A549 (cell line): ENCODE measurements around the gene COASY. TPM values are rescaled to one million over a fixed set of nuclear protein-coding genes. Genes with fewer than 3 reads are reported as not detected.

Source experiments
- ATAC-seq, 2 experiments: fragments of 200-7000 bp in 1 of 2; fragments of >200 bp in 1 of 2; cut with Nextera tagmentation in 1 of 2; cut with Tn5 transposase in 1 of 2; 3 replicates each; pipeline versions ENCODE4 v1.8.0 to v1.9.1; 2018 to 2020; ENCODE audit warnings: mild to moderate bottlenecking in 1 of 2, moderate library complexity in 1 of 2
- CTCF ChIA-PET: fragments of 300-600 bp; sonication (Branson Sonifier 250); formaldehyde crosslinking; extraction: SDS; loops from one replicate; lab custom pipeline; 2021; ENCODE audit warnings: antibody characterized with exemption, inconsistent platforms; lab: Yijun Ruan, JAX
- POLR2A ChIA-PET: fragments of 350-600 bp; formaldehyde crosslinking; extraction: SDS; loops from one replicate; lab custom pipeline; 2021; ENCODE audit warnings: antibody characterized with exemption, inconsistent platforms; lab: Yijun Ruan, JAX
- DNase-seq, 2 experiments: peaks; one replicate each; pipeline versions ENCODE4 v3.0.0 to v3.0.0-alpha.2; 2011 to 2016; ENCODE audit warnings: low read depth in 1 of 2, low spot score in 1 of 2
- FAIRE-seq: peaks from 2 replicates; lab custom pipeline; 2011; peaks lifted over from hg19 to GRCh38; lab: Jason Lieb, UNC
- H3K27ac ChIP-seq, 2 experiments: fragments of >200 bp; sonication (Bioruptor Twin); formaldehyde crosslinking; 3 replicates each; pipeline ENCODE4 v1.5.1; 2016 to 2017
- H3K4me1 ChIP-seq: fragments of >200 bp; sonication (Bioruptor Twin); formaldehyde crosslinking; 3 replicates; pipeline ENCODE4 v1.6.1; 2016
- H3K4me2 ChIP-seq: fragments of >200 bp; sonication (Bioruptor Twin); formaldehyde crosslinking; 3 replicates; pipeline ENCODE4 v1.6.1; 2016
- H3K4me3 ChIP-seq: fragments of >200 bp; sonication (Bioruptor Twin); formaldehyde crosslinking; 3 replicates; pipeline ENCODE4 v1.5.1; 2016
- H3K9me3 ChIP-seq: fragments of >200 bp; sonication (Bioruptor Twin); formaldehyde crosslinking; 3 replicates; pipeline ENCODE4 v1.6.1; 2016
- E2F6 ChIP-seq: IDR thresholded peaks from 2 replicates; pipeline ENCODE4 v1.6.1; 2012; ENCODE audit warnings: low read depth, borderline replicate concordance
- EP300 ChIP-seq, 2 experiments: fragments of >200 bp; sonication (Bioruptor Twin); formaldehyde crosslinking; IDR thresholded peaks; 2 replicates in 1 of 2; 3 replicates in 1 of 2; pipeline ENCODE4 v1.6.1; 2016 to 2017
- HOXB5 ChIP-seq: fragments of 250-450 bp; sonication (Bioruptor Pico); IDR thresholded peaks from 2 replicates; pipeline ENCODE4 v1.5.0; 2020; ENCODE audit warnings: mild to moderate bottlenecking, moderate library complexity
- JUN ChIP-seq, 2 experiments: fragments of >200 bp; sonication (Bioruptor Twin); formaldehyde crosslinking; IDR thresholded peaks; 2 replicates in 1 of 2; 3 replicates in 1 of 2; pipeline ENCODE4 v1.6.1; 2016 to 2017
- KDM1A ChIP-seq: fragments of 200-600 bp; sonication (generic); IDR thresholded peaks from 2 replicates; pipeline ENCODE4 v1.6.1; 2016; ENCODE audit warnings: low read depth, mild to moderate bottlenecking
- MAX ChIP-seq: IDR thresholded peaks from 2 replicates; pipeline ENCODE4 v1.6.1; 2012
- PBX3 ChIP-seq: IDR thresholded peaks from 2 replicates; pipeline ENCODE4 v1.6.1; 2012
- PHF8 ChIP-seq: fragments of 200-600 bp; sonication (generic); IDR thresholded peaks from 2 replicates; pipeline ENCODE4 v1.6.1; 2016; ENCODE audit warnings: low read depth, mild to moderate bottlenecking, antibody characterized with exemption, moderate library complexity, borderline replicate concordance
- POLR2A ChIP-seq: IDR thresholded peaks from 2 replicates; pipeline ENCODE4 v1.6.1; 2012; ENCODE audit warnings: mild to moderate bottlenecking, low read length
- RAD21 ChIP-seq, 2 experiments: fragments of >200 bp in 1 of 2; sonication (Bioruptor Twin) in 1 of 2; formaldehyde crosslinking in 1 of 2; IDR thresholded peaks in 1 of 2; conservative IDR thresholded peaks in 1 of 2; 2 replicates in 1 of 2; 3 replicates in 1 of 2; pipeline ENCODE4 v1.6.1; 2012 to 2018; ENCODE audit warnings: inconsistent platforms in 1 of 2
- RARB ChIP-seq: fragments of 250-450 bp; sonication (Bioruptor Pico); IDR thresholded peaks from 2 replicates; pipeline ENCODE4 v1.8.0; 2021; ENCODE audit warnings: mild to moderate bottlenecking, moderate library complexity
- RCOR1 ChIP-seq: fragments of 150-350 bp; IDR thresholded peaks from 2 replicates; pipeline ENCODE4 v1.6.1; 2014; ENCODE audit warnings: antibody characterized with exemption, low read length, low read depth
- TP53 ChIP-seq: fragments of 250-450 bp; sonication (Bioruptor Pico); IDR thresholded peaks from 2 replicates; pipeline ENCODE4 v1.5.0; 2021; ENCODE audit warnings: mild to moderate bottlenecking, moderate library complexity
- ZC3H11A ChIP-seq: fragments of 450-650 bp; IDR thresholded peaks from 2 replicates; pipeline ENCODE4 v1.6.1; 2014; ENCODE audit warnings: antibody characterized with exemption, mild to moderate bottlenecking
- WGBS: methylation state at CpG from one replicate; pipeline ENCODE4 v1.1.6; 2017; ENCODE audit errors: missing lambda C conversion rate; 5-methylcytosine and 5-hydroxymethylcytosine counted together
- polyA plus RNA-seq, 4 experiments: library from polyadenylated mRNA; depleted of rRNA in 3 of 4; stranded (reverse); fragments of >200 nt; fragmentation: RNase III in 1 of 4; extraction: RNeasy Plus Mini Kit Qiagen cat#74134 plus additional on column Dnase treatment in 1 of 4; gene quantifications; 2 replicates in 3 of 4; 3 replicates in 1 of 4; pipeline ENCODE4 v1.2.3, GENCODE V29; 2011 to 2017
- TF ChIP-seq, protein P1 (sequence below): fragments of >200 bp; sonication (Bioruptor Twin); formaldehyde crosslinking; IDR thresholded peaks from 3 replicates; pipeline ENCODE4 v1.5.1; 2016
- TF ChIP-seq, protein P2 (sequence below): fragments of >200 bp; sonication (Bioruptor Twin); formaldehyde crosslinking; IDR thresholded peaks from 3 replicates; pipeline ENCODE4 v1.6.1; 2016

Gene COASY
- polyA plus RNA-seq, 2 of the 4 experiments (the other 2 are of a cell fraction), result 65.4 to 112 TPM

DNA sequence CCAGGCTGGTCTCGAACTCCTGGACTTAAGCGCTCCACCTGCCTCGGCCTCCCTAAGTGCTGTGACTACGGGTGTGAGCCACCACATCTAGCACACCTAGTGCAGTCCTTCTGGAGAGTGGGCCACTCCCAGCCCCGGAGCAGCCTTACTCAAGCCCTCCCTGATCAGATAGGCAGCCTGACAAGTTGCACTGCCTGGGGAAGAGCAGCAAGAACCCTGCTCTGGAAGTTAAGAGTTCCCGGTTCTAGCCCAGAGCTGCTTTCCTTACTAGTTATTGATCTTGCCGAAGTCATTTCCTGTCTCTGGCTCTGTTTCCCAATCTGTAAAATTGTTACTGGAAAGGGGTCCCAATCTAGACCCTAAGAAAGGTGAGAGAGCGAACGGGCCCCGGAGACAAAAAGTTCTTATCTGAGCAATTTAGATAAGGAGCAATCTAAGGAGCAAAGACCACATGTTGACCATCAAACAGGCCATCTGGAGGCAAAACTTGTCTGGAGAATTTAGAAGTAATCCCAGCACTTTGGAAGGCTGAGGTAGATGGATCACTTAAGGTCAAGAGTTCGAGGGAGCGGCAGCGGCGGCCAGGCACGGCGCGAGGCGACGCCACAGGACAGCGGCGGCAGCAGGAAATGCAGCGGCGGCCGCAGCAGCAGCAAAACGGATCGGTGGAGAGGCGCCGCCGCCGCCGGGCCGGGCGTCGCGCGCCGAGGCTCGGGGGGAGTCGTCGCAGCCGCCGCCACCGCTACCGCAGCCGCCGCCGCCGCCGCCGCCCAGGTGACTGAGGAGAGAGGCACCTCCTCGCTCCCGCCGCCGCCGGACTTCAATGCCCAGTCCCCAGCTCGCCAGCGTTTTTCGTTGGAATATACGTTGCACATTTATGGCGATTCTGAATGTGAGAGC lies 30.2 kb upstream of the COASY start:
- WGBS, result 13% methylated on average over 60 of the region's 60 CpGs
- ChIA-PET CTCF (interaction anchor here (0.8 to 11.5 kb wide), 17 partner anchors 9 to 595 kb away, joined by 3 to 231 read pairs (median 4); no protein-coding TSS in a partner anchor), POLR2A (interaction anchor here (0.6 to 1.2 kb wide), 3 partner anchors 109 to 254 kb away, joined by 4 to 6 read pairs (median 6); partner anchors contain the start of genes CAVIN1 and STAT5A)
- ATAC-seq, result peak; percentile 45 to 55
- TF ChIP-seq PBX3, result no peak
- no peak for TF ChIP-seq RCOR1
- peak; percentile 33 to 52 for TF ChIP-seq RAD21 (conservative IDR thresholded peaks at IDR 0.05 in 1 of 2, IDR thresholded peaks at IDR 0.05 in 1 of 2)
- peak in 1 of 2 experiments; percentile 82; a peak in 3 of 5 replicates for TF ChIP-seq JUN (IDR thresholded peaks at IDR 0.05)
- TF ChIP-seq, protein P1, sequence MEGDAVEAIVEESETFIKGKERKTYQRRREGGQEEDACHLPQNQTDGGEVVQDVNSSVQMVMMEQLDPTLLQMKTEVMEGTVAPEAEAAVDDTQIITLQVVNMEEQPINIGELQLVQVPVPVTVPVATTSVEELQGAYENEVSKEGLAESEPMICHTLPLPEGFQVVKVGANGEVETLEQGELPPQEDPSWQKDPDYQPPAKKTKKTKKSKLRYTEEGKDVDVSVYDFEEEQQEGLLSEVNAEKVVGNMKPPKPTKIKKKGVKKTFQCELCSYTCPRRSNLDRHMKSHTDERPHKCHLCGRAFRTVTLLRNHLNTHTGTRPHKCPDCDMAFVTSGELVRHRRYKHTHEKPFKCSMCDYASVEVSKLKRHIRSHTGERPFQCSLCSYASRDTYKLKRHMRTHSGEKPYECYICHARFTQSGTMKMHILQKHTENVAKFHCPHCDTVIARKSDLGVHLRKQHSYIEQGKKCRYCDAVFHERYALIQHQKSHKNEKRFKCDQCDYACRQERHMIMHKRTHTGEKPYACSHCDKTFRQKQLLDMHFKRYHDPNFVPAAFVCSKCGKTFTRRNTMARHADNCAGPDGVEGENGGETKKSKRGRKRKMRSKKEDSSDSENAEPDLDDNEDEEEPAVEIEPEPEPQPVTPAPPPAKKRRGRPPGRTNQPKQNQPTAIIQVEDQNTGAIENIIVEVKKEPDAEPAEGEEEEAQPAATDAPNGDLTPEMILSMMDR, result peak; percentile 50; the same call in 2 of the 3 replicates
- TF ChIP-seq POLR2A, result peak; percentile 57
- TF ChIP-seq HOXB5, result 0 out of 2 replicates have a peak, but pooled peaks have one; percentile 55
- no peak for TF ChIP-seq EP300 (IDR thresholded peaks at IDR 0.05)
- no peak for TF ChIP-seq ZC3H11A
- 0 out of 2 replicates have a peak, but pooled peaks have one; percentile 40 for TF ChIP-seq RARB (CRISPR knock-in tag)
- no peak for TF ChIP-seq KDM1A
- TF ChIP-seq, protein P2, sequence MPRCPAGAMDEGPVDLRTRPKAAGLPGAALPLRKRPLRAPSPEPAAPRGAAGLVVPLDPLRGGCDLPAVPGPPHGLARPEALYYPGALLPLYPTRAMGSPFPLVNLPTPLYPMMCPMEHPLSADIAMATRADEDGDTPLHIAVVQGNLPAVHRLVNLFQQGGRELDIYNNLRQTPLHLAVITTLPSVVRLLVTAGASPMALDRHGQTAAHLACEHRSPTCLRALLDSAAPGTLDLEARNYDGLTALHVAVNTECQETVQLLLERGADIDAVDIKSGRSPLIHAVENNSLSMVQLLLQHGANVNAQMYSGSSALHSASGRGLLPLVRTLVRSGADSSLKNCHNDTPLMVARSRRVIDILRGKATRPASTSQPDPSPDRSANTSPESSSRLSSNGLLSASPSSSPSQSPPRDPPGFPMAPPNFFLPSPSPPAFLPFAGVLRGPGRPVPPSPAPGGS, result 0 out of 3 replicates have a peak, but pooled peaks have one; percentile 28
- 0 out of 2 replicates have a peak, but pooled peaks have one; percentile 40 for TF ChIP-seq PHF8
- peak; percentile 82 for TF ChIP-seq E2F6
- peak; percentile 79 for TF ChIP-seq MAX
- 0 out of 2 replicates have a peak, but pooled peaks have one; percentile 63 for TF ChIP-seq TP53 (CRISPR knock-in tag)
- no peaks in the 10 kb centered on the region for H3K9me3 ChIP-seq
- FAIRE-seq, result no peak
- peak in 1 of 2 experiments; percentile 86 for DNase-seq
- peaks cover 43% of the 10 kb centered on the region for H3K4me1 ChIP-seq
- peak overlapping the region; percentile 72 for H3K4me2 ChIP-seq
- peak overlapping the region; percentile 77 to 85 for H3K27ac ChIP-seq
- peak overlapping the region; percentile 55 for H3K4me3 ChIP-seq
